SKM-1 (cell line): Measurements from ENCODE around the gene TMEM219.
"Not testable (repeated sequence)": the region's sequence is repeated elsewhere in the genome, so short reads cannot be mapped to it uniquely, and the experiment has no call there.

Experiments
- DNase-seq: peaks from one replicate; lab custom pipeline; 2025; ENCODE audit not compliant: unreplicated experiment; lab: John Stamatoyannopoulos, UW

The TMEM219 gene, protein sequence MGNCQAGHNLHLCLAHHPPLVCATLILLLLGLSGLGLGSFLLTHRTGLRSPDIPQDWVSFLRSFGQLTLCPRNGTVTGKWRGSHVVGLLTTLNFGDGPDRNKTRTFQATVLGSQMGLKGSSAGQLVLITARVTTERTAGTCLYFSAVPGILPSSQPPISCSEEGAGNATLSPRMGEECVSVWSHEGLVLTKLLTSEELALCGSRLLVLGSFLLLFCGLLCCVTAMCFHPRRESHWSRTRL

DNA sequence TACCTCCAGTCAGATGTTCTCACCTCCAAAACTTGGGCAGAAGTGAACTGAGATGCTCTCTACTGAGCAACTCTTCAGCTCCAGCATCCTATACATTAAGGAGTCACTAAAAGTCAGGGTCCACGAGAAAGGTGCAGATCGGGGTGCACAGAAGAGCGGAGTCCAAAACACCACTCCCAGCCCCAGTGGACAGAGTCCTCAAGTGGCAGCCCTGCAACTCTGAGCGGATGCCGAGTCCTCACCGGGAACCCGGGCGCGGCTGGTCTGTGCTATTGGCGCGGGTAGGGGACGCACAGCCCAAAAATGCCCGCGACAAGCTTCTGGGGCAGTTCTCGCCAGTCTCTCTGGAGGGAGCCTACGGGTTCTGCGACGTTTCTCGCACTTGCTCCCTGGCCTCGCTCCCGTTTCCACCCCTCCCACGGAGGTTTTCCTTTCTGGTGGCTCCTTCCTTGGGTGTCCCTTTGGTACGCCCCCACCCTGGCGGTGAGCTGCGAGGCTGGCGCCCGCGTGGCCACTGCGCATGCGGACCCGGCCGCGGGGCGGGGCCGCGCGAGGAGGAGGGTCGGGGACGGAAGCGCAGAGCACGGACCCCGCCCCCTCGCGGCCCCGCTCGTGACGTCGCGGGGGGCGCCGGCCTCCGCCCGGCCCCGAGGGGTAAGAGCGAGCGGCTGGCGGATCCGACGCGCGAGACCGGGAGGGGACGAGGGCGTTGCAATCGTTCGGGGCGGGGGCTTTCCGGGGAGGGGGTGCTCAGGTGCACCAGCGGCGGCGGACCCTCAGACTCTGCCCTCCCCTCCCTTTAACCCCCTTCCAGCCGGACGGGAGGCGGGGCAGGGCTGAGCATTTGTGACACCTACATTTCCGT is at the start of gene TMEM219:
Gene TMEM219 (plus strand): TSS at position 601 of the 865 bp plus-strand sequence. CDS start 1,065 bp downstream, outside the sequence.
- peak; percentile 69 for DNase-seq

GRCh38 chr16:29912087-29912486 is 49.8 kb upstream of the TMEM219 start:
- DNase-seq = no peak

DNA sequence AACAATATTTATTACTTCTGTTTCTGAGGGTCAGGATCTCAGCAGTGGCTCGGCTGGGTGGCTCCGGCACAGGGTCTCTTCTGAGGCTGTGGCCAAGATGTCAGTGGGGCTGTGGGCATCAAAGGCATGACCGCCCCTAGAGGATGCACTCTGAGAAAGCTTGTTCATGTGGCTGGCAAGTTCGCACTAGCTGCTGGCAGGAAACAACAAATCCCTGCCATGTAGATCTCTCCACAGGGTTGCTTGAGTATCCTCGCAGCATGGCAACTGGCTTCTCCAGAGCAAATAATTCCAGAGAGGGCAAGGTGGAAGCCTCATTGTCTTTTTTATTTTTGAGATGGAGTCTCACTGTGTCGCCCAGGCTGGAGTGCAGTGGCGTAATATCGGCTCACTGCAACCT is 48.4 kb upstream of the TMEM219 start:
- DNase-seq = no peak

DNA sequence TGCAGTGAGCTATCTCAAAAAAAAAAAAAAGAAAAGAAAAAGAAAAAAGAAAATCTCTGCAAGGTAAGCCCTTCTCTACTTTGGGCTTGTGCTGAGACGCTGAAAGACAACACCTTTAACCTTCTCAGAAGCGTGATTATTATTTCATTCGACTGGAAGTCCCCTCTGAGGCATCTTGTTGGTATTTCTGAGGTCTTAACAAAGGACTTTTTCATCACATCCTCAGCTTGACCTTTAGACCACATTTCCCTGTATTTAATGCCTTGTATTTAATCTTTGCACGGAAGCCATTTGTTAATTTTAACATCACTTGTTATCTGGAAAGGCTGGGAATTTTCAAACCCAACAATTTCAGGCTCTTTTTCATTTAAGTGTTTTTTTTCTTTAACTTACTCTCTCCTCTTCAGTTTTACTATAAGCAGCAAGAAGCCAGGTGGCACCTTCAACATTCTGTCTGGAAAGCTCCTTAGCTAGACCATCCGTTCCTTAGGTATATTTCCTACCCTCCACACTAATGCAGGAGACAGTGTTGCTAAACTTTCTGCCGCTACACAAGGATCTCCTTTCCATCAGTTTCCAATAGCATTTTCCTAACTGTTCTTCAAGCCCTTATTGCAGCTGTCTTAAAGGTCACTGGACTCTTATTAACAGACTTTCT is 46.2 kb upstream of the TMEM219 start:
- no peak for DNase-seq

GRCh38 chr16:29916979-29917378 is 44.9 kb upstream of the TMEM219 start:
- DNase-seq = no peak

DNA sequence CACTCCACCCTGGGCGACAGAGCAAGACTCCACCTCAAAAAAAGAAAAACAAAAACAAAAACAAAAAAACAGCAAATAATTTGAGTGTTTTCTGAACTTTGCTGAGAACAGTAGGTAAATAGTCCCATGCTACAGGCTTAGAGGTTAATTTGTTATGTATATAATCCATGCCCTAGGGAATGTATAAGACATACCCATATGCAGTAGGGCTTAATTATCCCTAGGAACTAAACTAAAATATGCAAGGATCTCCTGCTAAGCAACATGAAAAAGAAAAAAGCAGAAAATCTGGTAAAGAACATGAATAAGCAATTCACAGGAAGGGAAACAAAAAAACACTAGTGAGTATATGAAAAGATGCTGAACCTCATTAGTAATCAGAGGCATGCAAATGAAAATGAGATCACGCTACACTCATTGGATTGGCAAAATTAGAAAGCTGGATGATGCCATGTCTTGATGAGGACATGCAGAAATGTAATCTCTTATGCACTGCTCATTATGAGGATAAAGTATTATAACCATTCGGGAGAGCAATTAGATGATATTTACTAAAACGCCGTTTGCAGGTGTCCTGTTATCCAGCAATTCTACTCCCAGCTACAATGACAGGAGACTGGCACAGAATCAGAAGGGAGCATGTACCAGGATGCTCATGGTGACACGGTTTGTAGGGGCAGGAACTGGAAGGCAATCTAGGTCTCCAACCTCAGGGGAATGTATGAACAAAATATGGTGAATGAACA is 41.4 kb upstream of the TMEM219 start:
- no peak for DNase-seq

GRCh38 chr16:29921034-29921385 is 40.9 kb upstream of the TMEM219 start:
- no peak for DNase-seq

- DNase-seq = no peak
Measured at GRCh38 chr16:29922326-29922725, 39.6 kb upstream of the TMEM219 start.

- DNase-seq = no peak
Measured at GRCh38 chr16:29922986-29923501, 38.8 kb upstream of the TMEM219 start.

GRCh38 chr16:29925105-29925756 is 36.6 kb upstream of the TMEM219 start:
- DNase-seq = no peak

GRCh38 chr16:29925781-29926710 is 35.8 kb upstream of the TMEM219 start, which contains the start of gene KCTD13:
KCTD13 (minus strand) TSS chr16:29926226; CDS start chr16:29926033, 193 bp downstream.
- DNase-seq = peak; percentile 78

DNA sequence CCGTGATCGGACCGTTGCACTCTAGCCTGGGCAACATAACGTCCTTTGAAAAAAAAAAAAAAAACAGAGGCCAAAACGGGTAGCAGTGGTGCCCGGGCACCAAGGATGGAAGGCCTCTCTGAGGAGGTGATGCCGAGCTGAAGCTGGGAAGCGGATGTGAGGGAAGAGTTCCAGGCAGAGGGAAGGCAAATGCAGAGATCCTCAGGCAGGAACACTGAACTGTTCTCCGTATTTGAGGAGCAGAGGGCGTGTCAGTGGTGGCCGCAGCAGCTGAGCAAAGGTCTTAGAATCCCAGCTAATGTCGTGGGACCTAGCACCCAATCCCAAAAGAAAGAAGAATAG is 35.2 kb upstream of the TMEM219 start:
- DNase-seq = no peak

- DNase-seq = no peak
Measured at GRCh38 chr16:29927070-29927905, 34.6 kb upstream of the TMEM219 start.

DNA sequence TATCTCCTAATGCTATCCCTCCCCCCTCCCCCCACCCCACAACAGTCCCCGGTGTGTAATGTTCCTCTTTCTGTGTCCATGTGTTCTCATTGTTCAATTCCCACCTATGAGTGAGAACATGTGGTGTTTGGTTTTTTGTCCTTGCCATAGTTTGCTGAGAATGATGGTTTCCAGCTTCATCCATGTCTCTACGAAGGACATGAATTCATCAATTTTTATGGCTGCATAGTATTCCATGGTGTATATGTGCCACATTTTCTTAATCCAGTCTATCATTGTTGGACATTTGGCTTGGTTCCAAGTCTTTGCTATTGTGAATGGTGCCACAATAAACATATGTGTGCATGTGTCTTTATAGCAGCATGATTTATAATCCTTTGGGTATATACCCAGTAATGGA is 30.1 kb upstream of the TMEM219 start:
- DNase-seq = not testable (repeated sequence)

DNA sequence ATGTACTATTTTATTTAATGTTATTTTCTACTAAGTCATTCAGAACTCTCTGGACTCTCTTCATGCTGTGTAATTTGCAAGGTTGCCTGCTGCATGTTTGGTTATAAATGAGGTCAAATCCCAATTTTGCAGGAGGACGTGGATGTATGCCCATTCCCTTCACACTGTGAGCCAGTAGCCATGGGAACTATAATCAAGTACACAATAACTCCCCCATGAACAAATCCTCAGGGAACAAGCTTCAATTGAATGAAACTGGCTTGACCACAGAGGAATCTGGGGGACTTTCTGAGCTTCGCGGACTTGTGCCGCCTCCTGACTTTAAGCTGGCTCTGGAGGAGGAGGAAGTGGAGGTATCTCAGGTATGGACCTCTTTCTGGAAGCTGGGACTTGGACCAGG is 21.2 kb upstream of the TMEM219 start:
- no peak for DNase-seq

DNA sequence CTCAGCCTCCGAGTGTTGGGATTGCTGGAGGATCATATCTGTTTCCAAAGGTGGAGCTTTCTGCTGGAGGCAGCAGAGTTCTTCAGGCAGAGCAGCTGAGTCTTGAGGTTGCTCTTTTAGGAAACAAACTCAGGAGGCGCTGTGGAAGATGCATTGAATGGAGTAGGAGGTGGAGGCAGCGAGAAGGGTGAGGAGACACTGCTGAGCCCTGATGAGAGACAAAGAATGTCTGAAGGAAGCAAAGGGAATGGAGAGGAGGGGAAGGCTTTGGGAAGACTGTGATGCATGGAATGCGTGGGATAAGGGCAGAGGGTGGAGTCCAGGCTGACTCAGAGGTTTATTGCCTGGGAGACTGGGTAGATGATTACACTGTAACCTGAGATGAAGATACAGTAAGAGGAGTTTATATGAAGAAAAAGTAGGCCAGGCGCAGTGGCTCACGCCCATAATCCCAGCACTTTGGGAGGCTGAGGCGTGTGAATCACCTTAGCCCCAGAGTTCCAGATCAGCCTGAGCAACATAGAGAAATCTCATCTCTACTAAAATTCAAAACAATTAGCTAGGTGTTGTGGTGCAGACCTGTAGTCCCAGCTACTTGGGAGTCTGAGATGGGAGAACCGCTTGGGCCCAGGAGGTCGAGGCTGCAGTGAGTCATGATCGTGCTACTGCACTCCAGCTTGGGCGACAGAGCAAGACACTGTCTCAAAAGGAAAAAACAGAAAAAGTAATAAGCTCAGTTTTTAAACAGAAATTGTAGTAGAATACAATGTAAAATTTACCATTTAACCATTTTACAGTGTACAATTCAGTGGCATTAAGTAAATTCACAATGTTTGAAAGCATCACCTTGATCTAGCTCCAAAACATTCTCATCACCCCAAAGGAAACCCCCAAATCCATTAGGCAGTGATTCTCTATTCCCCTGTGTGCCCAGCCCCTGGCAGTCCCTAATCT is 17.8 kb upstream of the TMEM219 start:
- no peak for DNase-seq

- DNase-seq = no peak
Measured at GRCh38 chr16:29947897-29948296, 14.0 kb upstream of the TMEM219 start.
